NT2/D1 (cell line): Measurements from ENCODE around the gene ZNF253.
"Not testable (repeated sequence)": the region's sequence is repeated elsewhere in the genome, so short reads cannot be mapped to it uniquely, and the experiment has no call there.

Source experiments
- DNase-seq: peaks from one replicate; pipeline ENCODE4 v3.0.0-alpha.2; 2011; ENCODE audit warnings: low read depth, low spot score
- H3K27me3 ChIP-seq: 2 replicates; pipeline ENCODE4 v1.6.0; 2011; ENCODE audit warnings: mild to moderate bottlenecking; ENCODE audit not compliant: insufficient read length, insufficient read depth
- H3K36me3 ChIP-seq: 2 replicates; pipeline ENCODE4 v1.6.1; 2011; ENCODE audit warnings: mild to moderate bottlenecking, low read length, mixed read lengths; ENCODE audit not compliant: insufficient read depth, insufficient read length
- H3K4me1 ChIP-seq: 2 replicates; pipeline ENCODE4 v1.5.1; 2011; ENCODE audit not compliant: insufficient read depth, insufficient read length
- H3K4me3 ChIP-seq: 2 replicates; pipeline ENCODE4 v1.5.1; 2011; ENCODE audit warnings: low read depth; ENCODE audit not compliant: insufficient read length
- H3K9ac ChIP-seq: 2 replicates; pipeline ENCODE4 v1.6.0; 2011; ENCODE audit warnings: low read depth; ENCODE audit not compliant: insufficient read length
- H3K9me3 ChIP-seq: 2 replicates; pipeline ENCODE4 v1.5.1; 2011; ENCODE audit warnings: mild to moderate bottlenecking, low read length; ENCODE audit not compliant: insufficient read depth
- SUZ12 ChIP-seq: IDR thresholded peaks from 2 replicates; pipeline ENCODE4 v1.6.1; 2011; ENCODE audit not compliant: insufficient read length, insufficient read depth; ENCODE audit errors: extremely low read depth
- YY1 ChIP-seq: IDR thresholded peaks from 2 replicates; pipeline ENCODE4 v1.6.1; 2011; ENCODE audit not compliant: insufficient read length, insufficient read depth
- ZNF274 ChIP-seq: IDR thresholded peaks from 2 replicates; pipeline ENCODE4 v1.6.1; 2011; ENCODE audit warnings: mild to moderate bottlenecking, low read depth, low read length

The ZNF253 gene

DNA sequence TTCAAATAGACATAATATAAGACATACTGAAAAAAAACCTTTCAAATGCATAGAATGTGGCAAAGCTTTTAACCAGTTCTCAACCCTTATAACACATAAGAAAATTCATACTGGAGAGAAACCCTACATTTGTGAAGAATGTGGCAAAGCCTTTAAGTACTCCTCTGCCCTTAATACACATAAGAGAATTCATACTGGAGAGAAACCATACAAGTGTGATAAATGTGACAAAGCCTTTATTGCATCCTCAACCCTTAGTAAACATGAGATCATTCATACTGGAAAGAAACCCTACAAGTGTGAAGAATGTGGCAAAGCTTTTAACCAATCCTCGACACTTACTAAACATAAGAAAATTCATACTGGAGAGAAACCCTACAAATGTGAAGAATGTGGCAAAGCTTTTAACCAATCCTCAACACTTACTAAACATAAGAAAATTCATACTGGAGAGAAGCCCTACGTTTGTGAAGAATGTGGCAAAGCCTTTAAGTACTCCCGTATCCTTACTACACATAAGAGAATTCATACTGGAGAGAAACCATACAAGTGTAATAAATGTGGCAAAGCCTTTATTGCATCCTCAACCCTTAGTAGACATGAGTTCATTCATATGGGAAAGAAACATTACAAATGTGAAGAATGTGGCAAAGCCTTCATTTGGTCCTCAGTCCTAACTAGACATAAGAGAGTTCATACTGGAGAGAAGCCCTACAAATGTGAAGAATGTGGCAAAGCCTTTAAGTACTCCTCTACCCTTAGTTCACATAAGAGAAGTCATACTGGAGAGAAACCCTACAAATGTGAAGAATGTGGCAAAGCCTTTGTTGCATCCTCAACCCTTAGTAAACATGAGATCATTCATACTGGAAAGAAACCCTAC, 68.0 kb downstream of the ZNF253 start:
- H3K4me3 ChIP-seq, H3K4me1 ChIP-seq, H3K27me3 ChIP-seq, H3K9ac ChIP-seq, DNase-seq: not testable (repeated sequence)
- TF ChIP-seq ZNF274 = 0 out of 2 replicates have a peak, but pooled peaks have one; percentile 44
- peaks cover 62% of the 10 kb centered on the region for H3K36me3 ChIP-seq
- peaks cover 71% of the 10 kb centered on the region for H3K9me3 ChIP-seq

DNA sequence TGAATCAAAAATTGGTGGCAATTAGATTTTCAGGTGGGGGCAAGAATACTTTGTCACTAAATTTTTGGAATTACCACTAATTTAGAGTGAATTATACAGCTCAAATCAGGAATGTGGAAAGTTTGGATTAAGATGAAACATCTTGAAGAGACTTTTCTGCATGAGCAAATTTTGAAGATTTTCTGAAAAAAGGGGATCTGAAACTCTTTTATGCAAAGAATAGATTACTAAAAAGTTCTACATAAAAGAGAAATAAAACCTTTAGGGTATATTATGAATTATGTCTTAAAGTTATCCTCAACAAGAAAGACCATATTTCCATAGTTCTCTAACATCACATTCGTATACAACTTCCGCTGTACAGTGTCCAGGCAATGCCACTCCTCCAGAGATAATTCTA, 71.7 kb downstream of the ZNF253 start:
- H3K4me3 ChIP-seq = no peak overlapping the region
- peaks cover 37% of the 10 kb centered on the region for H3K36me3 ChIP-seq
- peaks cover 39% of the 10 kb centered on the region for H3K9me3 ChIP-seq
- TF ChIP-seq YY1 (no peak), ZNF274 (no peak), SUZ12 (no peak)
- no peaks in the 10 kb centered on the region for H3K27me3 ChIP-seq
- H3K9ac ChIP-seq = no peak overlapping the region
- no peaks in the 10 kb centered on the region for H3K4me1 ChIP-seq
- no peak for DNase-seq

DNA sequence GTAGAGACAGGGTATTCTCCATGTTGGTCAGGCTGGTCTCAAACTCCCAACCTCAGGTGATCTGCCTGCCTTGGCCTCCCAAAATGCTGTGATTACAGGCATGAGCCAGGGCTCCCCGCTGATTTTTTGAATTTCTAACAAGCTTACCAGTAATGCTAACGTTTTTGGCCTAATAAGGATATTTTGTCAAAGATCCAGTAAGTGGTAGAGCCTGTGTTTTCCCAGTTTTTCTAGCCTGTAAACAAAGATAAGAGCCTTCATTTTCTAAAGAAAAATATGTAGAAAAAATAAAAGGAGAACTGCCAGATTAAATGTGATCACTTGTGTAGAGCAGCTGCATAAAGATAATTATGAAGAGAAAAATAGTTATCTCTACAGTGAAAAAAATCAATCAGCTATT, 72.8 kb downstream of the ZNF253 start:
- peaks cover 26% of the 10 kb centered on the region for H3K36me3 ChIP-seq
- H3K9me3 ChIP-seq = peaks cover 28% of the 10 kb centered on the region
- H3K4me3 ChIP-seq = no peak overlapping the region
- no peak overlapping the region for H3K9ac ChIP-seq
- no peaks in the 10 kb centered on the region for H3K27me3 ChIP-seq
- H3K4me1 ChIP-seq = no peaks in the 10 kb centered on the region
- TF ChIP-seq SUZ12 (no peak), YY1 (no peak), ZNF274 (no peak)
- DNase-seq = no peak

DNA sequence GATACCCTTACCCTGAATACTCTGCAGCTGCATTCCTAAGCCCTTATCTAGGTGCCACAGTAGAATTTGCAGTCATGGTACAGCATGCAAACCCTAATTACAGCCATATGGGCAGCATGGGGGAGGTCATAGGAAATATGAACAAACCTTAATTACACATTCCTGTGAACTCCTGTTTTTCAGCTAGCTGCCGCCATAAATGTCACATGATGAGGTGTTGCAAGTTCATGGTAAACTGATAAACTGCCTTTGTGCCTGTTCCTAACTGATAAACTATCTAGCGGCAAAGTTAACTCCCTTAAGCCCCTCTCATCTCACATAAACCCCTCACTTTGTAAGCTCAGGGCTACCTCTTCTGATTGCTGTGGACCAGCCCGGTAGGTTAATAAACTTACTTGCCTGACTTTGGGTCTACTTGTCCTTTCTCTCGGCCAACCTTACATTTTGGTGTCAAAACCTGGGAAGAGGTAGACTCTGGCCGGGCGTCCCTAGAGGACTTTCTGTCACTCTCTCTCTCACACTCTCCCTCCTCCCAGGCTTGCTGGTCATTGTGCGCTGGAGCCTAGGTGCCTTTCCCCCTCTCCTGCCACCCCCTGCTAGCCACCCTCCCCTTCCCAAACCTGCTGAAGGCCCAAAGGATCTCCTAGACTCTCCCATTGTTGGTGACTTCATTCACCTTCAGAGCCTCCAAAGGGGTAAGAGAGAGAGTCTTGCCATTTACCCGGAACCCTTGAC, 78.3 kb downstream of the ZNF253 start:
- Histone ChIP-seq H3K9ac (no peak overlapping the region), H3K9me3 (peaks cover 20% of the 10 kb centered on the region; the same call in 1 of the 2 replicates), H3K4me1 (no peaks in the 10 kb centered on the region), H3K27me3 (no peaks in the 10 kb centered on the region), H3K4me3 (no peak overlapping the region), H3K36me3 (no peaks in the 10 kb centered on the region)
- TF ChIP-seq SUZ12 (no peak), ZNF274 (no peak), YY1 (no peak)
- no peak for DNase-seq
